Caco-2 (cell line): Measurements from ENCODE around the gene PIGL. TPM values are rescaled to one million over a fixed set of nuclear protein-coding genes. Genes with fewer than 3 reads are reported as not detected.

Experiments used
- BruUV-seq: library from RNA; stranded (reverse); fragments of 400-500 nt; replicated peaks from 2 replicates; lab custom pipeline; 2021; lab: Mats Ljungman, UMichigan
- CTCF ChIA-PET: fragments of 300-600 bp; sonication (Branson Sonifier 250); formaldehyde crosslinking; loops from one replicate; lab custom pipeline; 2022; ENCODE audit warnings: antibody characterized with exemption; lab: Charles Lee
- POLR2A ChIA-PET: fragments of 300-600 bp; sonication (Branson Sonifier 250); formaldehyde crosslinking; loops from one replicate; lab custom pipeline; 2022; ENCODE audit warnings: antibody characterized with exemption; lab: Charles Lee
- DNase-seq, 2 experiments: peaks; one replicate each; pipeline versions ENCODE4 v3.0.0 to v3.0.0-alpha.2; 2020 to 2022
- H3K27me3 ChIP-seq: replicated peaks from 2 replicates; pipeline ENCODE4 v1.6.0; 2011; ENCODE audit warnings: low read length; ENCODE audit not compliant: control insufficient read depth, insufficient read depth
- H3K36me3 ChIP-seq: 2 replicates; pipeline ENCODE4 v1.5.1; 2011; ENCODE audit warnings: low read length; ENCODE audit not compliant: control insufficient read depth, insufficient read depth
- H3K4me1 ChIP-seq: fragments of 250-450 bp; sonication (Bioruptor Pico); 2 replicates; pipeline ENCODE4 v1.5.1; 2020; ENCODE audit warnings: mild to moderate bottlenecking
- H3K4me3 ChIP-seq: 2 replicates; pipeline ENCODE4 v1.5.1; 2011; ENCODE audit warnings: low read depth, mild to moderate bottlenecking, control low read depth, low read length
- H3K9me3 ChIP-seq: fragments of 250-450 bp; sonication (Bioruptor Pico); 2 replicates; pipeline ENCODE4 v1.5.1; 2020; ENCODE audit warnings: mild to moderate bottlenecking, moderate library complexity
- H3K27ac Mint-ChIP-seq: one replicate; pipeline ENCODE4 v1.8.0; 2022; ENCODE audit warnings: mixed read lengths; ENCODE audit not compliant: unreplicated experiment
- H3K27me3 Mint-ChIP-seq: one replicate; pipeline ENCODE4 v1.8.0; 2022; ENCODE audit warnings: mixed read lengths; ENCODE audit not compliant: insufficient read depth, unreplicated experiment
- H3K36me3 Mint-ChIP-seq: one replicate; pipeline ENCODE4 v1.8.0; 2022; ENCODE audit warnings: mild to moderate bottlenecking, mixed read lengths; ENCODE audit not compliant: insufficient read depth, unreplicated experiment
- H3K4me1 Mint-ChIP-seq: one replicate; pipeline ENCODE4 v1.8.0; 2022; ENCODE audit warnings: low read depth, mixed read lengths; ENCODE audit not compliant: unreplicated experiment
- H3K4me3 Mint-ChIP-seq: one replicate; pipeline ENCODE4 v1.8.0; 2022; ENCODE audit warnings: mild to moderate bottlenecking, moderate library complexity, mixed read lengths; ENCODE audit not compliant: unreplicated experiment
- H3K9me3 Mint-ChIP-seq: one replicate; pipeline ENCODE4 v1.8.0; 2022; ENCODE audit warnings: mixed read lengths; ENCODE audit not compliant: unreplicated experiment
- intact Hi-C: fragments of 100-400 bp; cut with micrococcal nuclease; formaldehyde crosslinking; loops from one replicate; pipeline ENCODE4 v1.10.0; 2022; ENCODE audit not compliant: unreplicated experiment
- total RNA-seq: library from RNA; stranded (reverse); gene quantifications from 2 replicates; pipeline ENCODE4 v1.2.3, GENCODE V29; 2022
- TF ChIP-seq, protein P1 (sequence below), 2 experiments: fragments of 200-600 bp in 1 of 2; IDR thresholded peaks; 1 replicate in 1 of 2; 2 replicates in 1 of 2; pipeline versions ENCODE4 v1.5.1 to v1.8.0; 2011 to 2022; ENCODE audit warnings: antibody characterized with exemption in 1 of 2, control low read depth in 1 of 2, inconsistent platforms in 1 of 2, low read depth in 1 of 2, low read length in 1 of 2, mild to moderate bottlenecking in 1 of 2, moderate library complexity in 1 of 2; ENCODE audit not compliant: insufficient read depth in 1 of 2, severe bottlenecking in 1 of 2, unreplicated experiment in 1 of 2

The PIGL gene
- total RNA-seq, 1 experiment from 2014 or later: 21.1 TPM

GRCh38 chr17:16285646-16286008 lies 68.6 kb downstream of the PIGL start:
- POLR2A ChIA-PET: interaction anchor here (0.6 to 1.9 kb wide), 7 partner anchors 10 to 153 kb away, joined by 3 to 13 read pairs (median 8); partner anchors contain the start of genes CENPV, NCOR1 and UBB
- no TSS peak for BruUV-seq
- CTCF ChIA-PET: interaction anchor here (0.7 to 1.5 kb wide), 10 partner anchors 8 to 153 kb away, joined by 3 to 9 read pairs (median 4); partner anchors contain the start of genes CENPV and PIGL
- DNase-seq: no peak
- intact Hi-C loops: loop anchor here (1.0 to 5.0 kb wide), 6 partner anchors 12 to 157 kb away; partner anchors contain the start of genes CENPV, NCOR1, PIGL and UBB
- Histone ChIP-seq H3K36me3 (no peaks in the 10 kb centered on the region), H3K4me3 (no peak overlapping the region), H3K9me3 (no peaks in the 10 kb centered on the region), H3K4me1 (peaks cover 47% of the 10 kb centered on the region), H3K27me3 (no peaks in the 10 kb centered on the region)
- Mint-ChIP-seq H3K27ac (peak overlapping the region; percentile 71), H3K36me3 (no peaks in the 10 kb centered on the region), H3K27me3 (no peaks in the 10 kb centered on the region), H3K4me1 (peaks cover 28% of the 10 kb centered on the region), H3K4me3 (peak overlapping the region; percentile 8), H3K9me3 (no peaks in the 10 kb centered on the region)
- TF ChIP-seq, protein P1, sequence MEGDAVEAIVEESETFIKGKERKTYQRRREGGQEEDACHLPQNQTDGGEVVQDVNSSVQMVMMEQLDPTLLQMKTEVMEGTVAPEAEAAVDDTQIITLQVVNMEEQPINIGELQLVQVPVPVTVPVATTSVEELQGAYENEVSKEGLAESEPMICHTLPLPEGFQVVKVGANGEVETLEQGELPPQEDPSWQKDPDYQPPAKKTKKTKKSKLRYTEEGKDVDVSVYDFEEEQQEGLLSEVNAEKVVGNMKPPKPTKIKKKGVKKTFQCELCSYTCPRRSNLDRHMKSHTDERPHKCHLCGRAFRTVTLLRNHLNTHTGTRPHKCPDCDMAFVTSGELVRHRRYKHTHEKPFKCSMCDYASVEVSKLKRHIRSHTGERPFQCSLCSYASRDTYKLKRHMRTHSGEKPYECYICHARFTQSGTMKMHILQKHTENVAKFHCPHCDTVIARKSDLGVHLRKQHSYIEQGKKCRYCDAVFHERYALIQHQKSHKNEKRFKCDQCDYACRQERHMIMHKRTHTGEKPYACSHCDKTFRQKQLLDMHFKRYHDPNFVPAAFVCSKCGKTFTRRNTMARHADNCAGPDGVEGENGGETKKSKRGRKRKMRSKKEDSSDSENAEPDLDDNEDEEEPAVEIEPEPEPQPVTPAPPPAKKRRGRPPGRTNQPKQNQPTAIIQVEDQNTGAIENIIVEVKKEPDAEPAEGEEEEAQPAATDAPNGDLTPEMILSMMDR (IDR thresholded peaks at IDR 0.05; ENCODE audit: insufficient read depth in 1 of 2, low read depth in 1 of 2, low read length in 1 of 2, severe bottlenecking in 1 of 2, unreplicated experiment in 1 of 2): peak in 1 of 2 experiments; percentile 76

DNA sequence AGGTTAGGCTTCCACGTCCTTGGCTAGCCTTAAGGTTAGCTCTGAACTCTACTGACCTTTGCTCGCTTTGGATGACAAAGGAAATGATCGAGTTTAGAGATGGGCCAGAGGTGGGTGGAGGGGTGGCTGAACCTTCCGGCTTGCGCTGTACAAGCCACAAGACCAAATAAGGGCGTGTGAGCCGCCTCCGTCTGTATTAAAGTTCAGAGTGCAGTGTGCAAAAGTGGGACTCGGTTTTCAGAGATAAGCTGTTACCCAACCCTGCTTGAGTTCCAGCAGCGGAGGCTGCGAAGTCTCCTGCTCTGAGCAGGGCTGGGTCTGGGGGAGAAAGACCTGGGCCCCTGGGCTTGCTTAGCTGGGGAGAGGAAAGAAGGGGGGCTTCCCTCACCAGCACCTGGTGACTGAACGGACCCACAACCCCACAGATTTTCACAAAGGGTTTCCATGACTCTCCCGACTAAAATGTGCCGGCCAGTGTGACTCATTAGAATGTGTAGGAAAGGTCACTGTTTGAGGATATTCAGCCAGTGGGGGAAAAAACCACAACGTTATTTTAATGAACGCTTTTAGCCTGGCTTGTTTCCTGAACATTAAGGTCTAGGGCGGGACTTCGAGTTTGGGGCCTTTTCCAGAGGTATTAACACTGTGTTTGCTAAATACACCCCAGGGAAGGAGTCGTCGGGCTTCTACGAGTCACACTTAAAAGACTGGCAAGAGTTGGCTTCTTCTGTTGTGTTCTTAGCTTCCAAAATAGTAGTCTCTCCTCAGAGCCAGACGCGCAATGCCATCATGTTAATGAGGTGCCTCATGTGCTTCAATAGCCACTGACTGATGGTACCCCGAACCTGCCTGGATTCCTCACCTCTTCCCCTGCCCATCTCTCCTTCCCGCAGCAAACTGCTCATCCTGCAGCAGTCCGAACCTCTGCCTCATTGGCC lies 69.3 kb downstream of the PIGL start:
- H3K9me3 ChIP-seq: no peaks in the 10 kb centered on the region
- POLR2A ChIA-PET: interaction anchor here (0.6 to 1.9 kb wide), 8 partner anchors 10 to 152 kb away, joined by 3 to 13 read pairs (median 8); partner anchors contain the start of genes CENPV, NCOR1 and UBB
- H3K4me3 ChIP-seq: no peak overlapping the region
- no peaks in the 10 kb centered on the region for H3K27me3 ChIP-seq
- TSS peak; percentile 73 for BruUV-seq
- CTCF ChIA-PET: interaction anchor here (0.7 to 1.5 kb wide), 11 partner anchors 8 to 152 kb away, joined by 3 to 9 read pairs (median 3); partner anchors contain the start of genes CENPV and PIGL
- no peaks in the 10 kb centered on the region for H3K36me3 ChIP-seq
- TF ChIP-seq, protein P1 (IDR thresholded peaks at IDR 0.05; ENCODE audit: insufficient read depth in 1 of 2, low read depth in 1 of 2, low read length in 1 of 2, severe bottlenecking in 1 of 2, unreplicated experiment in 1 of 2): peak in 1 of 2 experiments; percentile 47
- intact Hi-C loops: loop anchor here (1.0 to 5.0 kb wide), 6 partner anchors 11 to 156 kb away; partner anchors contain the start of genes CENPV, NCOR1, PIGL and UBB
- DNase-seq: peak; percentile 88 to 93
- Mint-ChIP-seq H3K27me3 (no peaks in the 10 kb centered on the region), H3K4me3 (peak overlapping the region; percentile 8), H3K9me3 (no peaks in the 10 kb centered on the region), H3K36me3 (no peaks in the 10 kb centered on the region), H3K4me1 (peaks cover 28% of the 10 kb centered on the region), H3K27ac (peak overlapping the region; percentile 71)
- H3K4me1 ChIP-seq: peaks cover 47% of the 10 kb centered on the region
